Hippocampal formation (tissue), 2 donors: Measurements from ENCODE around the gene STK39.
"Not testable (repeated sequence)": the region's sequence is repeated elsewhere in the genome, so short reads cannot be mapped to it uniquely, and the experiment has no call there.

Source experiments
- DNase-seq, 2 donors: peaks; one replicate each; lab custom pipeline; 2025; lab: John Stamatoyannopoulos, UW

STK39 gene

GRCh38 chr2:168047091-168047690, 200.2 kb downstream of the STK39 start:
- no peak for DNase-seq

GRCh38 chr2:168044579-168044978, 202.8 kb downstream of the STK39 start:
- no peak for DNase-seq

GRCh38 chr2:168044176-168044575, 203.2 kb downstream of the STK39 start:
- no peak for DNase-seq

DNA sequence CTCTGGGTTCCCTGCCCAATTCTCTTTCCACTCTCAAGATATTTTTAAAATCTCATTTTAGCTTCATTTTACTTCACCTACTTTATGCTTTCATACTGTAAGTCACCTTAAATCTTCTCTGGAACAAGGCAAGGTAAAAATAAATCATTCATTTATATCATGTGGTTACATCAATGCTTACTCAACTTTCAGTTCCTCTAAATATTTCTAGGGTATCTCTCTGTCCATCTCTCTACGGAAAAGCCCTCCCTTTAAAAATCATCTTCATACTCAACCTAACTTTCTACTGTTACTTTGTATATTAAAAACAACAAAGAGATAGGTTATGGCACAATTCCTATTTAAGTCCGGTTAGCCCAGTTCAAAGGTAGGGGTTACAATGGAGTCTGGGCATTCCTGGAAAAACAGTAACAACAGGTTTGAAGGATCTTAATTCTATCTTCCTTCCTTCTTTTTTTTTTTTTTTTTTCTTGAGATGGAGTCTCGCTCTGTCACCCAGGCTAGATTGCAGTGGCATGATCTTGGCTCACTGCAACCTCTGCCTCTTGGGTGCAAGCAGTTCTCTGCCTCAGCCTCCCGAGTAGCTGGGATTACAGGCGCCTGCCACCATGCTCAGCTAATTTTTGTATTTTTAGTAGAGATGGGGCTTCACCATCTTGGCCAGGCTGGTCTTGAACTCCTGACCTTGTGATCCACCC, 205.1 kb downstream of the STK39 start:
- not testable (repeated sequence) for DNase-seq

DNA sequence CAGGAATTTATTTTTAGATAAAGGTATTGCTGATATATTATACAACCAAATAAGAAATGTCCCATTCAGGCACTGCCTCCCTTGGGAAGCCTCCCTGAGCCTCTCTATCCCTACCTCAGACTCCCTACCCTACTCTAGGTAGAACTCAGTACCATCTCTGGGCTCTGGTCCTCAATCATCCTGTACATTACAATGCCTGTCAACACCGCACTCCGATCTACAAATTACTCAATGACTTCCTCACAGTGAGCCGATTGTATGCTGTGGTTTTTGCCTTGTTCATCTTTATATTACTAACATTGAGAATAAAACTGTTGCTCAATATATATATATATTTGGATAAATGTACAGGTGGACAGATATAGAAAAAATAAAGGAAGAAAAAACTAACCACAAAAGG, 207.5 kb downstream of the STK39 start:
- no peak for DNase-seq

DNA sequence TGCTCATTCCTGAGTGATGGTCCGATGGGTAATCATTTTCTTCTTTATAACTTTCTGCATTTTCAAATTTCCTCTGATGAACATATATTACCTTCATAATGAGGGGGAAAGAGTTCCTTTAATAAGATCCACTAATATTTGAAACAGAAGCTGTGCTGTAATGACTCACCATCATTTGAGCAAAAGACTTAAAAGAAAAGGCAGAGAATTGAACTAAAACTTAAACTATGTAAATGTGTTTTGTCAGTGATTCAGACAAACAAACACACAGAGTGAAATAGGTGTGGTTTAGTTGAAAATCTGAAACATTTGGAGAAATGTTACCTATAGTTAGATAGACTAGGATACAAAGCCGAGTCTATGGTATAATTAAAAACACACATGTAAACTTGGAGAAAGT, 209.6 kb downstream of the STK39 start:
- no peak for DNase-seq

DNA sequence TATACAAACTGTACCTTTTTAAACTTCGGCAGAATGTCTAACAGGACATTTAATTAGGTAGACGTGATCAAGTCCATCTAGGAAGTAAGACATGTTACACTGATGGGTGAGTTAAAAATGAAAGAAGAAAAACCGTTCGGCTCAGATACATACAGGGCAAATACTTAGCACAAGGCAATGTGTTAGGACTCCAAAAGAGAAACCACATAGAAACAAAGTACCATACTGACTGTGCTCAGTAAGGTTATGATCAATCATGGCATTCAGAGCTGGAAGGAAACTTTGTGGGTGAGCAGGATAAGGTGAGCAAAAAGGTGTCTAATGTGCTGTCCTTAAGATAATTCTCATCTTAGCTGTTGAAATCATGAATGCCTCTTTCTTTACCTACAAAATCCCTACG, 211.9 kb downstream of the STK39 start:
- DNase-seq: no peak

- no peak for DNase-seq
Measured at GRCh38 chr2:168034616-168035015, 212.8 kb downstream of the STK39 start.

GRCh38 chr2:168033966-168034365, 213.4 kb downstream of the STK39 start:
- DNase-seq: no peak

DNA sequence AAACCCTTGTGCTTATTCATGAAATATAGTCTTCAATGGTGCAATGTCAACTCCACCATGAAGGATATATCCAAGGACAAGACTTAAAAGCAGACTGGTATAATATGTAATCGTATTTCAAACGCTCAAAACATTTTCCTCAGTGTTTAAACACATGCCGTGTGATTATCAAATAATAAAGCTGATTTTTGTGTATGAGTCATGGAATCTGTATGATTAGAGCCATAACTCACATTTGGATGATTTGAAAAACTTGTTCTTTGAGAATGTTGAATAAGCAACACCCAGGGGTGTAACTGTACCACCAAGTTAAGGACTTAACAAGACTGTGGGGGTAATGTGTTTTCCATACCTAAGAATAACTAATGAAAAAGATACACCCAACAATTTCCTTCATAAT, 215.3 kb downstream of the STK39 start:
- no peak for DNase-seq

- DNase-seq: no peak
Measured at GRCh38 chr2:168030862-168031624, 216.4 kb downstream of the STK39 start.

DNA sequence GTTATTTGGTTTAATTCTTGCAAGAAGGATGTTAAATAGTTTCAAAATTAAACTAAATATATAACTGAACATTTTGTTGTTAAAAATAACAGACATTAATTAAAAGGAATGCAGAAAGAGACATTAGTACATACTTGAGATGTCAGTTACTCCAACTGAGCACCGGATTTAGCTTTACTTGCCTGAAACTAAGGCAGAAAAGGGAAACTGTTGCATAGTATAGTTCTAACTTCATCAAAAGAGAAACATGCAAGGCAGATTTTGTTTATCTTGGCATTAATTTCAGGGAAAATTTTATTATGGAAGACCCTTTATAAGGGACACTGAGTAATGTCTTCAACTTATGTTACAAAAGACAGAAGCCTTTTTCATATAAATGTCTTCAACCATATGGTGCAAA, 218.3 kb downstream of the STK39 start:
- no peak for DNase-seq

- no peak for DNase-seq
Measured at GRCh38 chr2:168028362-168028761, 219.0 kb downstream of the STK39 start.

GRCh38 chr2:168025487-168026202, 221.8 kb downstream of the STK39 start:
- no peak for DNase-seq

GRCh38 chr2:168024459-168024858, 222.9 kb downstream of the STK39 start:
- no peak for DNase-seq

- DNase-seq: no peak
Measured at GRCh38 chr2:168021800-168022587, 225.4 kb downstream of the STK39 start.

DNA sequence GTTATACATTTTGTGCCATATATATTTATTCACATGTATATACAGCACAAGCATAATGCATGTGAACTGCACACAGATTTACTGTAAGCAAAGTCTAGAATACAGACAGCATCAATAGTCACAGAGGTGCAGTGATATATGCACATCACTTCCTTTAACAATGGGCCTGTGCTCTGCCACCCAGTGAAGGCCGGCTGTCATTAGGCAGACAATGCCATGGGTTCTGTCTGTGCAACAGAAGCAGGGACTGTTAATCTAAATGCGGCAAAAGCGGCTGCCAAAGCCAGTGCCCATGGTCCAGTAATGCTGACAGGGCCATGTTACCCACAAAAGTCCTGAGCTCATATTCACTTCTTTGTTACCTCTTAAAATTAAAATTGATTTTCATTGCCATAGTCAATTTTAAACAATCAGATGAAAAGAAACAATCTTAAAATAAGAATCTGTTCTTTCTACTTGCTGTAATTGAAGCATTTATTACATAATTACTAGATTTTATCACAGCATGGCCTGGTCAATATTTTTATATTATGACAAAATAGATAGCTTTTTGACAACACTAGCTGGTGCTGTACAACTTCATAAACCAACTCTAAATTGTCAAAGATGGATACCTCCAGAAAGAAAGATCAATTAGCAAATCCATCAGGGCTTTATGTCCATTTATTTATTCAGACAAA, 232.0 kb downstream of the STK39 start:
- peak; percentile 5 to 38 for DNase-seq

- DNase-seq: no peak
Measured at GRCh38 chr2:168009900-168010299, 237.5 kb downstream of the STK39 start.

- no peak for DNase-seq
Measured at GRCh38 chr2:168008646-168009195, 238.7 kb downstream of the STK39 start.

DNA sequence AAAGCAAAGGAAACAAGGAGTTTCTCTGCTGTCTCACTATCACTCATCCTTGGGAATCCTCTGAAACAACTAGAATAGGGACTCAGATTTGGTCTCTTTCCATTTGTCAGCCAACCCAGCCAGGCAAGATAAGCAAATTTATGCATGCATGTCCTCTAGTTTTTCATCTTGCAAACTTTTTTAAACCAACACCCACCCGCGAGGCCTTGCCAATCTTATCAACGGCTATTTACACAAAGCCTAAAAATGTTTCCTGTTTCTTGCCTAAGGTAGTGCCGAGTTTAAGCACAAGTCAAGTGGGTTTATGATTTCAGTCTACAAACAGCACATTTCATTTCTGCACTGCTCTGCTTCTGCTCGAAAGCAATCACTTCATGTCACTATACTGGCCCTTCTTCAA, 240.9 kb downstream of the STK39 start:
- DNase-seq: no peak

- DNase-seq: no peak
Measured at GRCh38 chr2:168005586-168005985, 241.8 kb downstream of the STK39 start.
